ENCODE data around the gene TBC1D22A. TPM values are rescaled to one million over a fixed set of nuclear protein-coding genes. Genes with fewer than 3 reads are reported as not detected.

TBC1D22A gene
- total and polyA plus RNA-seq, 10 of the 15 experiments (the other 5 are each of a cell fraction or from before 2014, with no cell fraction given): 0.63 to 44.7 (median 27.4) TPM

DNA sequence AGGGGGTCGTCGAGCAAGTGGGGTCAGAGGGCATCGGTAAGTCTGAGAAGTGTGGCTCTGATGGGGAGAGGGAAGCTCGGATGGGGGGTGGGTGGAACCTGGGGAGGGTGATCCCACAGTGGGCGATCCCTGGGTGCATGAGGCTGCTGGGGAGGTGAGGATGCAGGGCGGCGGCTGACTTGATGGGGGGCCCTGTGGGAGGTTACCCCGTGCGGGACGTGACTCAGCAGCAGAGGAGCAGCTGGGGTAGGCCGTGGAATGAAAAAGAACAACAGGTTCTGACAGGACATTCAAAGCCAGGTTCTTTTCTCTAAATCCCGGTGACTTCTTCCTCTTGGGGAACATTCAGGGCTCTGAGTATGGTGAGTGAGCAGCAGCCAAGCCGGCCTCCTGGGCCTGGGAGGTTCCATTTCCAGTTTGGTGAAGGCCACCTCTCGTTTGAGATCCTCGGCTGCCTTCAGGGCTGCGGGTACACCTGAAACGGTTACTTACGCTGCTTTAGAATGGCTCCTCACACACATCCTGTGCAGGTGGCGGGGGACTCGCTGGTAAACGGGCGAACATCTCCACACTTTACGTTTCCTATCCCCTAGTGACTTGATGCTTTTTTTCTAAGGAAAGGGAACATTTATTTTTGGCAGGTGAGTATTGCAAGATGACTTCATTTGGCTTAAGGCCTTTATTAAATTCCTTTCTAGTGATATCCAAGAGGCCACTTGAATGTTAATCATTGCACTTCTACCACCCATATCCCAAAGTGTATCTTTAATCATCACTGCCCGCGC lies 278.2 kb downstream of the TBC1D22A start:
- intact Hi-C loops (cut with micrococcal nuclease; ENCODE audit: unreplicated experiment): no loop called here
- POLR2A ChIA-PET: no interaction called here
- no peak overlapping the region for H3K4me3 ChIP-seq
- no peaks in the 10 kb centered on the region for H3K27me3 ChIP-seq (replicated peaks in 1 of 2; ENCODE audit: control insufficient read depth in 2 of 2, insufficient read depth in 2 of 2, low read length in 1 of 2)
- no peaks in the 10 kb centered on the region for H3K9me3 ChIP-seq (replicated peaks; ENCODE audit: control insufficient read depth, insufficient read depth, low read length)
- ATAC-seq (no peak), FAIRE-seq (no peak), DNase-seq (ENCODE audit: low read depth, low spot score) (no peak)
- H3K4me2 ChIP-seq (ENCODE audit: control insufficient read depth, insufficient read depth): no peak overlapping the region
- no TSS peak for BruUV-seq (replicated peaks)
- SMC1A ChIA-PET (ENCODE audit: uncharacterized antibody, unreplicated experiment): no interaction called here
- no peaks in the 10 kb centered on the region for H3K79me2 ChIP-seq (ENCODE audit: control insufficient read depth, insufficient read depth, low read length)
- no peaks in the 10 kb centered on the region for H4K20me1 ChIP-seq (ENCODE audit: control insufficient read depth, insufficient read depth)
- WGBS (ENCODE audit: insufficient coverage, insufficient replicate concordance, low lambda C conversion rate, missing lambda C conversion rate): 92% methylated on average over 23 of the region's 25 CpGs
- H3K27ac ChIP-seq (ENCODE audit: control insufficient read depth, insufficient read depth): no peak overlapping the region
- no peak overlapping the region for H2AFZ ChIP-seq (ENCODE audit: control insufficient read depth, low read depth, low read length)
- no peak overlapping the region for H3K9ac ChIP-seq (ENCODE audit: control insufficient read depth, insufficient read depth, low read length)
- in situ Hi-C loops (cut with MboI): no loop called here
- no peaks in the 10 kb centered on the region; the same call in 1 of the 2 replicates for H3K4me1 ChIP-seq (ENCODE audit: control insufficient read depth, insufficient read depth, low read length)
- CTCF ChIA-PET: no interaction called here
- RAD21 ChIA-PET (ENCODE audit: unreplicated experiment): no interaction called here
- peaks cover 2 to 6% of the 10 kb centered on the region in 2 experiments; a peak in 3 of 4 replicates for H3K36me3 ChIP-seq (ENCODE audit: control insufficient read depth in 2 of 2, insufficient read depth in 2 of 2, low read length in 1 of 2)
- TF ChIP-seq GATAD2B (conservative IDR thresholded peaks at IDR 0.05; ENCODE audit: low read depth): no peak
- no peak for TF ChIP-seq REST (IDR thresholded peaks at IDR 0.05; ENCODE audit: low read depth, low read length)
- TF ChIP-seq ZBTB40 (IDR thresholded peaks at IDR 0.05; ENCODE audit: borderline replicate concordance): no peak
- TF ChIP-seq HDGF (IDR thresholded peaks at IDR 0.05): no peak
- no peak for TF ChIP-seq YBX1 (IDR thresholded peaks at IDR 0.05)
- TF ChIP-seq TCF3 (IDR thresholded peaks at IDR 0.05; ENCODE audit: borderline replicate concordance, insufficient read depth, low read depth, low read length): no peak
- no peak for TF ChIP-seq BCLAF1 (IDR thresholded peaks at IDR 0.05)
- TF ChIP-seq TBL1XR1 (IDR thresholded peaks at IDR 0.05; ENCODE audit: low read depth, low read length): no peak
- TF ChIP-seq, protein P1, sequence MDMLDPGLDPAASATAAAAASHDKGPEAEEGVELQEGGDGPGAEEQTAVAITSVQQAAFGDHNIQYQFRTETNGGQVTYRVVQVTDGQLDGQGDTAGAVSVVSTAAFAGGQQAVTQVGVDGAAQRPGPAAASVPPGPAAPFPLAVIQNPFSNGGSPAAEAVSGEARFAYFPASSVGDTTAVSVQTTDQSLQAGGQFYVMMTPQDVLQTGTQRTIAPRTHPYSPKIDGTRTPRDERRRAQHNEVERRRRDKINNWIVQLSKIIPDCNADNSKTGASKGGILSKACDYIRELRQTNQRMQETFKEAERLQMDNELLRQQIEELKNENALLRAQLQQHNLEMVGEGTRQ (IDR thresholded peaks at IDR 0.05; ENCODE audit: borderline replicate concordance, low read depth, low read length): no peak
- TF ChIP-seq SUPT20H (IDR thresholded peaks at IDR 0.05; ENCODE audit: borderline replicate concordance, control insufficient read depth, low read depth, low read length): no peak
- TF ChIP-seq IKZF1 (conservative IDR thresholded peaks at IDR 0.05): no peak
- TF ChIP-seq ZSCAN29 (IDR thresholded peaks at IDR 0.05): no peak

Measured in GM12878 (cell line).